ENCODE measurements around the gene FAM234B.

DNA sequence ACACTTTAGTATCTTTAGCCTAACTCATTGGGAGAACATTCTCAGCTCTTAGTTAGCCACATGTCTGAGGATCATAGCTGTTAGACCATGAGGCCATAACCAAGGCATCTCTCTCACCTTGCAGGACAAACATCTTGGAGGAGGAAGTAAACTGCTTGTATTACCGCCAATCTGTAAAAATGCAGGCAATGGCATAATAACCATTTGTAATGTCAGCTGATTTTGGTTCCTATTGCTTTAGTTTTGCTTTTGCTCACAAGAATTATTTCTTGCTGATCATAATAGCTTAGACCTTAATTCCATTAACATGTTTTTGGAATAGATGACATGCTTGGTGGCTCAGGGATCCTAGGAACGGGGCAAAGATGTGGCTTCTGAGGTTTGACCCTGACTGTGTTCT is 75.6 kb downstream of the FAM234B start:
- TF ChIP-seq, protein P1, sequence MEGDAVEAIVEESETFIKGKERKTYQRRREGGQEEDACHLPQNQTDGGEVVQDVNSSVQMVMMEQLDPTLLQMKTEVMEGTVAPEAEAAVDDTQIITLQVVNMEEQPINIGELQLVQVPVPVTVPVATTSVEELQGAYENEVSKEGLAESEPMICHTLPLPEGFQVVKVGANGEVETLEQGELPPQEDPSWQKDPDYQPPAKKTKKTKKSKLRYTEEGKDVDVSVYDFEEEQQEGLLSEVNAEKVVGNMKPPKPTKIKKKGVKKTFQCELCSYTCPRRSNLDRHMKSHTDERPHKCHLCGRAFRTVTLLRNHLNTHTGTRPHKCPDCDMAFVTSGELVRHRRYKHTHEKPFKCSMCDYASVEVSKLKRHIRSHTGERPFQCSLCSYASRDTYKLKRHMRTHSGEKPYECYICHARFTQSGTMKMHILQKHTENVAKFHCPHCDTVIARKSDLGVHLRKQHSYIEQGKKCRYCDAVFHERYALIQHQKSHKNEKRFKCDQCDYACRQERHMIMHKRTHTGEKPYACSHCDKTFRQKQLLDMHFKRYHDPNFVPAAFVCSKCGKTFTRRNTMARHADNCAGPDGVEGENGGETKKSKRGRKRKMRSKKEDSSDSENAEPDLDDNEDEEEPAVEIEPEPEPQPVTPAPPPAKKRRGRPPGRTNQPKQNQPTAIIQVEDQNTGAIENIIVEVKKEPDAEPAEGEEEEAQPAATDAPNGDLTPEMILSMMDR (IDR thresholded peaks at IDR 0.05; ENCODE audit: low read depth, low read length) = no peak
- TF ChIP-seq POLR2A (IDR thresholded peaks at IDR 0.05; ENCODE audit: extremely low read depth, insufficient read length) (no peak), MYC (IDR thresholded peaks at IDR 0.05; ENCODE audit: low read depth, low read length) (no peak)

All from NB4 (cell line).